Neural crest cell (in vitro differentiated cells): ENCODE measurements around the gene CACYBP. TPM values are rescaled to one million over a fixed set of nuclear protein-coding genes. Genes with fewer than 3 reads are reported as not detected.

Source experiments
- DNase-seq: peaks from one replicate; pipeline ENCODE4 v3.0.0; 2021; ENCODE audit warnings: low read depth, mixed read lengths, low spot score
- H3K27ac Mint-ChIP-seq: one replicate; pipeline ENCODE4 v1.8.0; 2021; ENCODE audit warnings: mild to moderate bottlenecking, mixed read lengths; ENCODE audit not compliant: unreplicated experiment
- H3K27me3 Mint-ChIP-seq: 2 replicates; pipeline ENCODE4 v1.8.0; 2021; ENCODE audit warnings: low read depth, mild to moderate bottlenecking, mixed read lengths
- H3K36me3 Mint-ChIP-seq: 2 replicates; pipeline ENCODE4 v1.8.0; 2021; ENCODE audit warnings: low read depth, mild to moderate bottlenecking, mixed read lengths
- H3K4me1 Mint-ChIP-seq: 2 replicates; pipeline ENCODE4 v1.8.0; 2021; ENCODE audit warnings: mixed read lengths
- H3K4me3 Mint-ChIP-seq: one replicate; pipeline ENCODE4 v1.8.0; 2021; ENCODE audit warnings: mild to moderate bottlenecking, mixed read lengths
- H3K9me3 Mint-ChIP-seq: 2 replicates; pipeline ENCODE4 v1.8.0; 2021; ENCODE audit warnings: mixed read lengths
- CTCF ChIP-seq: fragments of 200-600 bp; sonication (generic); conservative IDR thresholded peaks from 2 replicates; pipeline ENCODE4 v1.5.0; 2021; ENCODE audit warnings: antibody characterized with exemption, mild to moderate bottlenecking
- total RNA-seq: library from RNA; stranded (reverse); gene quantifications from 2 replicates; pipeline ENCODE4 v1.2.1, GENCODE V29; 2021

CACYBP gene
- total RNA-seq, 1 donor from 2014 or later = 173 TPM

- no peak overlapping the region for H3K4me3 Mint-ChIP-seq
- peaks cover 6% of the 10 kb centered on the region for H3K9me3 Mint-ChIP-seq
- H3K36me3 Mint-ChIP-seq = peaks cover 7% of the 10 kb centered on the region
- no peak for TF ChIP-seq CTCF
- H3K27ac Mint-ChIP-seq = no peak overlapping the region
- DNase-seq = no peak
- H3K4me1 Mint-ChIP-seq = peaks cover under 1% of the 10 kb centered on the region
- no peaks in the 10 kb centered on the region for H3K27me3 Mint-ChIP-seq
These were observed 51.2 kb downstream of the CACYBP start for GRCh38 chr1:175050992-175051391.

GRCh38 chr1:175054736-175055135 is 55.0 kb downstream of the CACYBP start:
- Mint-ChIP-seq H3K4me1 (no peaks in the 10 kb centered on the region), H3K27me3 (no peaks in the 10 kb centered on the region), H3K9me3 (no peaks in the 10 kb centered on the region), H3K36me3 (peaks cover 2% of the 10 kb centered on the region), H3K27ac (no peak overlapping the region), H3K4me3 (no peak overlapping the region)
- no peak for TF ChIP-seq CTCF
- DNase-seq = no peak

Other genes with a start within 250 kb of the CACYBP start
- gene MRPS14, start 23.5 kb downstream of the CACYBP start, total RNA-seq = 34.4 and 37.6 TPM in 2 replicates
- gene TNN, start 67.9 kb downstream of the CACYBP start, total RNA-seq = 0.25 and 0.26 TPM in 2 replicates
- 0.14 and 0.42 TPM in 2 replicates for gene KIAA0040, start 192.8 kb downstream of the CACYBP start, total RNA-seq